ENCODE data around the gene TUBA8.
"Not testable (repeated sequence)": the region's sequence is repeated elsewhere in the genome, so short reads cannot be mapped to it uniquely, and the experiment has no call there.

Gene TUBA8

DNA sequence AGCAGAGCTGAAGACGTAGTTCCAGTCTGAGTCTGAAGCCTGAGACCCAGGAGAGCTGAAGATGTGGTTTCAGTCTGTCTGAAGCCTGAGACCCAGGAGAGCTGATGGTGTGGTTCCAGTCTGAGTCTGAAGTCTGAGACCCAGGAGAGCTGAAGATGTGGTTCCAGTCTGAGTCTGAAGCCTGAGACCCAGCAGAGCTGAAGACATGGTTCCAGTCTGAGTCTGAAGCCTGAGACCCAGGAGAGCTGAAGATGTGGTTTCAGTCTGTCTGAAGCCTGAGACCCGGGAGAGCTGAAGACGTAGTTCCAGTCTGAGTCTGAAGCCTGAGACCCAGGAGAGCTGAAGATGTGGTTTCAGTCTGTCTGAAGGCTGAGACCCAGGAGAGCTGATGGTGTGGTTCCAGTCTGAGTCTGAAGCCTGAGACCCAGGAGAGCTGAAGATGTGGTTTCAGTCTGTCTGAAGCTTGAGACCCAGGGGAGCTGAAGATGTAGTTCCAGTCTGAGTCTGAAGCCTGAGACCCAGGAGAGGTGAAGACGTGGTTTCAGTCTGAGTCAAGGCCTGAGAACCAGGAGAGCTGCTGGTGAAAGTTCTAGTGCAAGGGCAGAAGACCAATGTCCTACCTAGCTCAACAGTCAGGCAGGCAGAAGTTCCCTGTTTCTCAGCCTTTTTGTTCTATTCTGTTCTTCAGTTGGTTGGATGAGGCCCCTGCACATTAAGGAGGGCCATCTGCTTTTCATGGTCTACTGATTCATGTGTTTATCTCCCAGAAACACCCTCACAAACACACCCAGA lies 3.9 kb upstream of the TUBA8 start:
- peak in 1 of 14 donors; percentile 36 for DNase-seq

GRCh38 chr22:18108187-18108586 lies 2.4 kb upstream of the TUBA8 start:
- no peak for DNase-seq

GRCh38 chr22:18109410-18110193 lies 1.0 kb upstream of the TUBA8 start:
- peak in 1 of 14 donors; percentile 70 for DNase-seq

DNA sequence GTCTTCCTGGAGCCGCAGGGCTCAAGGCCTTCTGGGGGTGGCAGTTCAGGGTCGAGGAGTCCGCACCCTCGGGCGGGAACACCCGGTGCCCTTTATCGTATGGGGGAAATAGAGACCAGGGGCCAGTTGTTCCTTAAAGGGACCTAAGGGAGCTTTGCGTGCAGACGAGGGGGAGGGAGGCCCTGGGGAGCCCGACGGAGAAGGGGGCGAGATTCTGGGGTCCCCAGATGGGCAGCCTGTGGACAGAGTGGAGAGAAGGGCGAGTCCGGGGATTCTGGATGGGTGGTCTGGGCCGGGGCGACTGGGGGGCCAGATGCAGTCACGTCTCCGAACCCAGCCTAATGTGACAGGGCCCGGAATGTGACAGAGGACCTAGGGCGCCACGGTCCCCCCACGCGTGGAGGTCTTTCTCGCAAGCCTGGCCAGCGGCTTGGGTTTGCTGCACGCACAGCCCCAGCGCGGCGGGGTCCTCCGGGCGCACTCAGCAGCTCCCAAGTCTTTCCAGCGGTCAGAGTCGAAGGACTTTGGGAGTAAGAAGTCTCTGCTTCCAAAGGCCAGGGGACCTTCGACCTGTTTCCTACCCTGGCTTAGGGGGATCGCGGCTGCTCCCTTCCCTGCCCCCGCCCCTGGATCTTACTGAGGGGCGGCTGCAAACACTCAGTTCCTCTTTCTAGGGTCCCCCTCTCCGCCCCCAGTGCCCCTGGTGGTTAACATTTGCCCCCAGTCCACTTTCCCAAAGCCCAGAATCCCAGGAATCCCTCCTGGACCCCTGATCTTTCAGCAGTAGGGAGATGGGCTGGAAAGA lies 547 bp downstream of the TUBA8 start:
- DNase-seq = peak in 1 of 14 donors; percentile 54

- peak in 1 of 14 donors; percentile 51 for DNase-seq
These were observed 1.2 kb downstream of the TUBA8 start for GRCh38 chr22:18111759-18112330.

GRCh38 chr22:18112440-18112839 lies 1.8 kb downstream of the TUBA8 start:
- DNase-seq = no peak

GRCh38 chr22:18113680-18114394 lies 3.2 kb downstream of the TUBA8 start:
- peak in 1 of 14 donors; percentile 63 for DNase-seq

DNA sequence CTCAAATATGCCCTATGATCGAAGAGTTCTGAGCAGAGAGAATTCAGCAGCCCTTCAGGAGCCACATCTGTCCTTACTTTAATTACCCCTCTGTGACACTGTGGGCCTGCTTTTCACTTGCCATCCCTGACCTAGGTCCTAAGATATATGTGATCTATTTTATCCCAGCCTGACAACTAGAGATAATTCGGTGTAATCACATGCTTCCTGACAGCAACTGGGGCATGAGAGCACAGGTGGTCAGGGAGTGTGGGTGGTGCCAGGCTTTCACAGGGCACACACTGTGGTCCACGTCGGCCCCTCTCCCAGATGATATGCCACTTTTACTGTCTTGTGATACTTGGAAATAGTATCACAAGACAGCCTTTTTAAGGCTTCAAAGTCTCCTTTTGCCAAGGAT lies 3.9 kb downstream of the TUBA8 start:
- DNase-seq = peak in 1 of 14 donors; percentile 67

GRCh38 chr22:18114976-18115652 lies 4.5 kb downstream of the TUBA8 start:
- DNase-seq = no peak

- DNase-seq = no peak
These were observed 5.3 kb downstream of the TUBA8 start for GRCh38 chr22:18115906-18116371.

DNA sequence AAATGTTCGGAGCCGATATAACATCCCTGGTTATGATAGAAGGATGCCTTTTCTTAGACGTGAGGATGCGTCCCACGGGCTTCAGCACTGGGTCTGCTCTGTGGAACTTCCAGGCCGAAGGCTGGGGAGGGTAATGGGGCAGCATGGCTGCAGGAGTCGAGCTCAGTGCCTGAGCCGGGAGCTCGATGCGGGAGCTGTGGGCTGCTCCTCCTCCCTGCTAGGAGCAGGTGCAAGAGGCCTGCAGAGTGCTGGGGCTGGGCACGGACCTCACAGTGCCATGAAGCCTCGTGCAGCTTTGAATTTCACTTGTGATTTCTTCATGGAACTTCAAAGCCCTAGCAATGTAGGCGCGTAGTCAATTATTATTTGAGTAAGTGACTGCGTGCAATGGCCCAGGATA lies 6.0 kb downstream of the TUBA8 start:
- no peak for DNase-seq

DNA sequence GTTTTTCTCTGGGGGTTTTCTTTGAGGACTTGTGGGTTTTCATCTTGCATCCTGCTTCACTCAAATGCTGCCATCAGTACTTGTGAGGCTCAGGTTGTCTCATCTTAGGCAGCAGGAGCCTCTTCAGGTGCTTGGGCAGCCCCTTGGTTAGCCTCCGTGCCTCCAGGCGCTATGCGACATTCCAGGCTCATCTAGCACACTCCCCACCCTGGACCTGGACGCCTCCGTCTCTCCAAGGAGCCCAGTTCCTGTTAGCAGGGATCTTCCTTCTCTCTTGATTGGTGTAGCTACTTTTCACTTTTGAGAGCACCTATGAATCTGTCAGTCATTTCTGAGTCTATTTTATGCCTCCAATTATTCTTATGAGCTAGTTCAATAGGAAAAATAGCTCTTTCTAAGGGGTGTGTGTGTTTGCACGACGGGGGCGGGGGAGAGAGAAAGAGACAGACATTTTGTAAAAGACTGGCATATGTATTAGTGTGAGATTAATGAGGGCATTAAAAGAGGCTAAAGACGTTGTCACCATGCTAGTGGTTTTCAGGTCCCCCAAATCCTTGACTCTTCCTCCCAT lies 7.8 kb downstream of the TUBA8 start:
- no peak for DNase-seq

- no peak for DNase-seq
These were observed 9.0 kb downstream of the TUBA8 start for GRCh38 chr22:18119409-18120110.

GRCh38 chr22:18120857-18121256 lies 10.2 kb downstream of the TUBA8 start:
- DNase-seq = no peak

DNA sequence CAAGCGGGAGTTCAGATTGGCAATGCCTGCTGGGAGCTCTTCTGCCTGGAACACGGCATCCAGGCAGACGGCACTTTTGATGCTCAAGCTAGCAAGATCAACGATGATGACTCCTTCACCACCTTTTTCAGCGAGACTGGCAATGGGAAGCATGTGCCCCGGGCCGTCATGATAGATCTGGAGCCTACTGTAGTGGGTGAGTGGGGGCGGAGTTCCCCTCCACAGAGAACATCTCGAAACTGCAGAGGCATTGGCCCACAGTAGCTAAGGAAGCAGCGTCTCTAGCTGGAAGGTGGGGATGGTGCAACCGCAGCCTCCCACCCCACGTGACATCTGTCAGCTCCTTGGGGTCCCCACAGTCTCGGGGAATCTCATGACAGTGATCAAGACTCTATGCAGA lies 10.9 kb downstream of the TUBA8 start:
- DNase-seq = no peak

- no peak for DNase-seq
These were observed 11.4 kb downstream of the TUBA8 start for GRCh38 chr22:18121954-18122554.

DNA sequence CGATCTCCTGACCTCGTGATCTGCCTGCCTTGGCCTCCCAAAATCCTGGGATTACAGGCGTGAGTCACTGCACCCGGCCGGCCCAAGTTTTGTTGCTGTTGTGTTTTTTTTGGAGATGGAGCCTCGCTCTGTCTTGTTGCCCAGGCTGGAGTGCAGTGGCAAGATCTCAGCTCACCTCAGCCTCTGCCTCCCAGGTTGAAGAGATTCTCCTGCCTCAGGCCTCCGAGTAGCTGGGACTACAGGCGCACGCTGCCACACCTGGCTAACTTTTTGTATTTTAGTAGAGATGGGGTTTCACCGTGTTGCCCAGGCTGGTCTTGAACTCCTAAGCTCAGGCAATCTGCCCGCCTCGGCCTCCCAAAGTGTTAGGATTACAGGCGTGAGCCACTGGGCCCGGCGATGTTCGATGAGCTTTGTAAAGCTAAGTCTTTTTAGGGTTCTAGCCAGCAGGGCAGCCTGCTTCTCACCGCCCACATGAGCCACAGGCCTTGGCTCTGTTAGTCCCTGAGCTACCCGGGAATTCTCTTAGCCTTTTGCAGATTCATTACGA lies 12.9 kb downstream of the TUBA8 start:
- not testable (repeated sequence) for DNase-seq

DNA sequence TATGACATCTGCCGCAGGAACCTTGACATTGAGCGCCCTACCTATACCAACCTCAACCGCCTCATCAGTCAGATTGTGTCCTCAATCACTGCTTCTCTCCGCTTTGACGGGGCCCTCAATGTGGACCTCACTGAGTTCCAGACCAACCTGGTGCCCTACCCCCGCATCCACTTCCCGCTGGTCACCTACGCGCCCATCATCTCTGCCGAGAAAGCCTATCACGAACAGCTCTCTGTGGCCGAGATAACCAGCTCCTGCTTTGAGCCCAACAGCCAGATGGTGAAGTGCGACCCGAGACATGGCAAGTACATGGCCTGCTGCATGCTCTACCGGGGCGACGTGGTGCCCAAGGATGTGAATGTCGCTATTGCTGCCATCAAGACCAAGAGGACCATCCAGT lies 16.0 kb downstream of the TUBA8 start:
- no peak for DNase-seq

DNA sequence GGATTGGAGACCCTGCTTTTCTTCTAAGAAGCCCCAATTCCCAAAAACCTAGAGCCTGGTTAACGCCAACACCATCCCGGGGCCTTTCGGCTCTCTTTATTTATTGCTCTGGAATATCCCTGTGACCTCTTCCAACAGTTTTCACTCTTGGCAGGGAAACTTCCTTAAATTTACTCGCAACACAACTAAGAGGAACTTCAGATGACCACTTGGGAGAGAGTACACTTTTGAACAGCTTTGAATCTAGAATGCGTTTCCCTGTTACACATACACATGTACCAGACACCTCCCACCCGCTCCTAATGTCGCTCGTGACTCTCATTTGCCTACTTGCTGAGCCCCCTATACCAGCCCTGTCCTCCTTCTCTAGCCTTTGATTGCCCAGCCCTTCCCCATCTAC lies 19.4 kb downstream of the TUBA8 start:
- no peak for DNase-seq
